ENCODE results near the gene AP1M2. TPM values are rescaled to one million over a fixed set of nuclear protein-coding genes. Genes with fewer than 3 reads are reported as not detected.
"Not testable (repeated sequence)": the region's sequence is repeated elsewhere in the genome, so short reads cannot be mapped to it uniquely, and the experiment has no call there.

Gene AP1M2
- polyA plus RNA-seq, 4 donors = 48.1 to 53.9 (median 53.4) TPM

- no peak for DNase-seq (ENCODE audit: low read depth in 4 of 4, low spot score in 2 of 4)
Observed at GRCh38 chr19:10543420-10544241, 43.5 kb downstream of the AP1M2 start, which contains the start of gene ATG4D. ATG4D (plus strand) TSS chr19:10543904; CDS start chr19:10544091, 187 bp downstream.

- no peak for DNase-seq (ENCODE audit: low read depth in 4 of 4, low spot score in 2 of 4)
Observed at GRCh38 chr19:10543059-10543419, 44.1 kb downstream of the AP1M2 start.

DNA sequence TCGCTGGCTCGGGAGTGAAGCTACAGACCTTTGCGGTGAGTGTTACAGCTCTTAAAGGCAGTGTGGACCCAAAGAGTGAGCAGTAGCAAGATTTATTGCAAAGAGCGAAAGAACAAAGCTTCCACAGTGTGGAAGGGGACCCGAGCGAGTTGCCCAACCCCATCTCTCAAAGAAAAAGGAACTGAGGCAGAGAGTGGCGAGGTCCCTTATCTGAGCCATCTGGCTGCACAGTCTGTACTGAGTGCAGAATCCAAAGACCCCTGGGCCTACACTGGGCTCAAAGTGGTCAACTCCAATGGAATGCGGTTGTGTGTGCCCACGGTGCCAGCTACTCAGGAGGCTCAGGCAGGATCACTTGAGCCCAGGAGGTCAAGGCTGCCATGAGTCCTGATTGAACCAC, 48.1 kb downstream of the AP1M2 start:
- not testable (repeated sequence) for DNase-seq (ENCODE audit: low read depth in 4 of 4, low spot score in 2 of 4)

GRCh38 chr19:10538204-10538983, 48.7 kb downstream of the AP1M2 start:
- DNase-seq (ENCODE audit: low read depth in 4 of 4, low spot score in 2 of 4) = no peak

DNA sequence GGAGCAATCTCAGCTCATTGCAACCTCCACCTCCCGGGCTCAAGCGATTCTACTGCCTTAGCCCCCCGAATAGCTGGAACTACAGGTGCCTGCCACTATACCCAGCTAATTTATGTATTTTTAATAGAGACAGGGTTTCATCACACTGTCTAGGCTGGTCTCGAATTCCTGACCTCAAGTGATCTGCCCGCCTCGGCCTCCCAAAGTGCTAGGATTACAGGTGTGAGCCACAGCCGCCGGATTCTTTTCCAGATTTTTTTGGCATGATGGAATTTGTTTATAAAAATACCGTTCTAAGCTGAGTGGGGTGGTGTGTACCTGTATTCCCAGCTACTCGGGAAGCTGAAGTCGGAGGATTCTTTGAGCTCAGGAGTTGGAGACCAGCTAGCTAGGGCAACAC, 49.4 kb downstream of the AP1M2 start:
- no peak for DNase-seq (ENCODE audit: low read depth in 4 of 4, low spot score in 2 of 4)

DNA sequence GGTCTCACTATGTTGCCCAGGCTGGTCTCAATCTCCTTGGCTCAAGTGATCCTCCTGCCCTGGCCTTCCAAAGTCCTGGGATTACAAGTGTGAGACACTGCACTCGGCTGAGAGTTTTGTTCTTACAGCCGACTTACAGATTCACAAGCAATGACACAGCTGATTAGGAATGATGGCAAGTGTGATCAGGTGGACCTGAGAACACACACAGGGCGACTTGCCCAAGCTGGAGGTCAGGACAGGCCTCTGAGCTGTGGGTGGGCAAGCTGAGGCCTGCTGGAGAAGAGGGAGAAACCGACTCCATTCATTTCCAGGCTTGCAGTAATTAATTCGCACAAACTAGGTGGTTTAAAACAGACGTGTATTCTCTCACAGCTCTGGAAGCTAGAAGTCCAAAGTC, 51.5 kb downstream of the AP1M2 start:
- DNase-seq (ENCODE audit: low read depth in 4 of 4, low spot score in 2 of 4) = no peak

GRCh38 chr19:10533646-10534386, 53.3 kb downstream of the AP1M2 start:
- DNase-seq (ENCODE audit: low read depth in 4 of 4, low spot score in 2 of 4) = no peak

- no peak for DNase-seq (ENCODE audit: low read depth in 4 of 4, low spot score in 2 of 4)
Observed at GRCh38 chr19:10532457-10532856, 54.7 kb downstream of the AP1M2 start.

GRCh38 chr19:10526887-10527286, 60.2 kb downstream of the AP1M2 start:
- not testable (repeated sequence) for DNase-seq (ENCODE audit: low read depth in 4 of 4, low spot score in 2 of 4)

GRCh38 chr19:10525636-10526035, 61.5 kb downstream of the AP1M2 start:
- DNase-seq (ENCODE audit: low read depth in 4 of 4, low spot score in 2 of 4) = no peak

GRCh38 chr19:10523135-10523636, 63.9 kb downstream of the AP1M2 start:
- DNase-seq (ENCODE audit: low read depth in 4 of 4, low spot score in 2 of 4) = no peak

Other genes starting within 250 kb of the AP1M2 start
- gene ICAM3, start 247.7 kb downstream of the AP1M2 start, polyA plus RNA-seq (ENCODE audit: insufficient read length in 4 of 4) = 10 to 100 TPM in 2 of 4 donors, 1 to 10 TPM in 2; 8.4 to 11.5 (median 10.4) TPM
- 100 to 1,000 TPM in 3 of 4 donors, 10 to 100 TPM in 1; 95.0 to 174 (median 131) TPM for gene TYK2, start 206.7 kb downstream of the AP1M2 start, polyA plus RNA-seq (ENCODE audit: insufficient read length in 4 of 4)
- 100 to 1,000 TPM; 137 to 181 (median 171) TPM for gene CDC37, start 183.8 kb downstream of the AP1M2 start, polyA plus RNA-seq (ENCODE audit: insufficient read length in 4 of 4)
- gene PDE4A, start 166.8 kb downstream of the AP1M2 start, polyA plus RNA-seq (ENCODE audit: insufficient read length in 4 of 4) = 1 to 10 TPM; 2.0 to 3.8 (median 2.6) TPM
- gene KEAP1, start 84.0 kb downstream of the AP1M2 start, polyA plus RNA-seq (ENCODE audit: insufficient read length in 4 of 4) = 10 to 100 TPM; 73.7 to 86.7 (median 77.7) TPM
- 1 to 10 TPM; 1.6 to 1.8 (median 1.8) TPM for gene S1PR5, start 69.9 kb downstream of the AP1M2 start, polyA plus RNA-seq (ENCODE audit: insufficient read length in 4 of 4)
- 10 to 100 TPM; 26.7 to 37.1 (median 33.0) TPM for gene ATG4D, start 43.4 kb downstream of the AP1M2 start, polyA plus RNA-seq (ENCODE audit: insufficient read length in 4 of 4)
- 10 to 100 TPM; 33.4 to 47.2 (median 37.2) TPM for gene KRI1, start 21.3 kb downstream of the AP1M2 start, polyA plus RNA-seq (ENCODE audit: insufficient read length in 4 of 4)
- 10 to 100 TPM in 3 of 4 donors, 1 to 10 TPM in 1; 9.3 to 12.5 (median 10.8) TPM for gene CDKN2D, start 18.3 kb downstream of the AP1M2 start, polyA plus RNA-seq (ENCODE audit: insufficient read length in 4 of 4)
- 100 to 1,000 TPM; 181 to 206 (median 189) TPM for gene SLC44A2, start 38.2 kb upstream of the AP1M2 start, polyA plus RNA-seq (ENCODE audit: insufficient read length in 4 of 4)
- 100 to 1,000 TPM; 227 to 357 (median 306) TPM for gene ILF3, start 67.0 kb upstream of the AP1M2 start, polyA plus RNA-seq (ENCODE audit: insufficient read length in 4 of 4)
- gene QTRT1, start 114.1 kb upstream of the AP1M2 start, polyA plus RNA-seq (ENCODE audit: insufficient read length in 4 of 4) = 10 to 100 TPM; 38.3 to 78.8 (median 65.4) TPM
- gene DNM2, start 130.8 kb upstream of the AP1M2 start, polyA plus RNA-seq (ENCODE audit: insufficient read length in 4 of 4) = 100 to 1,000 TPM; 124 to 180 (median 138) TPM
- gene TMED1, start 248.9 kb upstream of the AP1M2 start, polyA plus RNA-seq (ENCODE audit: insufficient read length in 4 of 4) = 10 to 100 TPM; 52.3 to 80.3 (median 58.7) TPM